Stomach (tissue), 4 donors: ENCODE results near the gene PDZRN3.

Experiments
- EP300 ChIP-seq: sonication (generic); formaldehyde crosslinking; IDR thresholded peaks from one replicate; pipeline ENCODE4 v1.6.1; 2017; ENCODE audit warnings: antibody characterized with exemption
- TF ChIP-seq, protein P1 (sequence below), 7 experiments: fragments of 450-650 bp in 4 of 7; fragments of 200-600 bp in 3 of 7; sonication (generic) in 3 of 7; IDR thresholded peaks; one replicate each; pipeline ENCODE4 v1.5.1; 2016 to 2019; ENCODE audit warnings: antibody characterized with exemption in 7 of 7, control low read depth in 2 of 7, mild to moderate bottlenecking in 1 of 7

GRCh38 chr3:73561494-73561893 is 63.2 kb downstream of the PDZRN3 start:
- TF ChIP-seq, protein P1, sequence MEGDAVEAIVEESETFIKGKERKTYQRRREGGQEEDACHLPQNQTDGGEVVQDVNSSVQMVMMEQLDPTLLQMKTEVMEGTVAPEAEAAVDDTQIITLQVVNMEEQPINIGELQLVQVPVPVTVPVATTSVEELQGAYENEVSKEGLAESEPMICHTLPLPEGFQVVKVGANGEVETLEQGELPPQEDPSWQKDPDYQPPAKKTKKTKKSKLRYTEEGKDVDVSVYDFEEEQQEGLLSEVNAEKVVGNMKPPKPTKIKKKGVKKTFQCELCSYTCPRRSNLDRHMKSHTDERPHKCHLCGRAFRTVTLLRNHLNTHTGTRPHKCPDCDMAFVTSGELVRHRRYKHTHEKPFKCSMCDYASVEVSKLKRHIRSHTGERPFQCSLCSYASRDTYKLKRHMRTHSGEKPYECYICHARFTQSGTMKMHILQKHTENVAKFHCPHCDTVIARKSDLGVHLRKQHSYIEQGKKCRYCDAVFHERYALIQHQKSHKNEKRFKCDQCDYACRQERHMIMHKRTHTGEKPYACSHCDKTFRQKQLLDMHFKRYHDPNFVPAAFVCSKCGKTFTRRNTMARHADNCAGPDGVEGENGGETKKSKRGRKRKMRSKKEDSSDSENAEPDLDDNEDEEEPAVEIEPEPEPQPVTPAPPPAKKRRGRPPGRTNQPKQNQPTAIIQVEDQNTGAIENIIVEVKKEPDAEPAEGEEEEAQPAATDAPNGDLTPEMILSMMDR (IDR thresholded peaks at IDR 0.05) = no peak
- no peak for TF ChIP-seq EP300
